Measurements from ENCODE around the gene NEUROG1. TPM values are rescaled to one million over a fixed set of nuclear protein-coding genes. Genes with fewer than 3 reads are reported as not detected.

NEUROG1 gene
- polyA plus RNA-seq, 3 donors, result not detected

DNA sequence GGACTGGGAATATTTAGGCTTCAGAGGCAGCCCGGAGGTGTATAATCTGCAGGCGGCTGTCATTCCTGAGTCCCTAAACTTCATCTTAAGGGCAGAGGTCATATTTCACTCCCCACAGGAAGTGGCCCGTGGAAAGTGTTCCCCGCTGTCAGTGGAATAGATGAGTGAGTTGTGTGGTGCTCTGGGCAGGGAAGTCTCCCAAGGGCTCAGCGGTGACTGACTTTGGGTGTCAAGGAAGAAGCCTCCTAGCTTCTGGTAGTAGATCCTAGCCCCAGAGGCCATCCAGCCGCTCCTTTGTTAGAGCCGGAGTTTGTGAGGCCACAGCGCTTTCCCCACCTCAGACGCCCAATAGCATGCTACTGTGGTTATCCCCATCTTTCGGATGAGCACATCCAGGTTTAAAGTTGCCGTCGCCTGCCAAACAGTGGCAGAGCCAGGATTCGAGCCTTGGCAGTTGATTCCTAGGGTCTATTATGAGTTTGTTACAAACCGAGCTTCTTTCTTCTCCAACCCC lies 44.7 kb downstream of the NEUROG1 start:
- Histone ChIP-seq H3K4me2 (replicated peaks; ENCODE audit: extremely low read depth, low read length, poor library complexity, severe bottlenecking) (peak overlapping the region; percentile 1), H3K9ac (ENCODE audit: insufficient read depth, low read length, poor library complexity, severe bottlenecking) (no peak overlapping the region), H4K20me1 (ENCODE audit: insufficient read depth, low read length) (no peaks in the 10 kb centered on the region), H3K36me3 (replicated peaks in 1 of 2; ENCODE audit: control insufficient read depth in 1 of 2, insufficient read depth in 2 of 2, low read length in 2 of 2) (no peaks in the 10 kb centered on the region), H3K27me3 (ENCODE audit: control insufficient read depth in 2 of 2, insufficient read depth in 2 of 2, low read length in 2 of 2) (peaks cover 63 to 73% of the 10 kb centered on the region in 2 donors), H3K79me2 (ENCODE audit: insufficient read depth, low read length) (no peaks in the 10 kb centered on the region), H3K9me3 (replicated peaks in 1 of 2; ENCODE audit: control insufficient read depth in 1 of 2, insufficient read depth in 1 of 2, low read length in 2 of 2) (peaks cover 0 to 27% of the 10 kb centered on the region in 2 donors), H3K4me1 (ENCODE audit: control insufficient read depth in 1 of 2, insufficient read depth in 2 of 2, low read length in 2 of 2) (peaks cover 44 to 55% of the 10 kb centered on the region in 2 donors), H2AFZ (ENCODE audit: insufficient read depth, low read depth, low read length, poor library complexity, severe bottlenecking) (no peak overlapping the region), H3K27ac (ENCODE audit: low read depth in 1 of 2, low read length in 2 of 2) (no peak overlapping the region), H3K4me3 (replicated peaks in 1 of 3; ENCODE audit: low read depth in 2 of 3, low read length in 3 of 3) (no peak overlapping the region)
- Mint-ChIP-seq H3K27ac (no peak overlapping the region), H3K9me3 (peaks cover 0 to 29% (median 11%) of the 10 kb centered on the region in 7 donors), H3K4me1 (peaks cover 52% of the 10 kb centered on the region), H3K4me3 (peak overlapping the region in 1 of 2 donors; percentile 95), H3K36me3 (peaks cover 2 to 3% of the 10 kb centered on the region in 2 donors), H3K27me3 (ENCODE audit: low read depth in 3 of 3) (peaks cover 69 to 77% (median 75%) of the 10 kb centered on the region in 3 donors)
- TF ChIP-seq CTCF (IDR thresholded peaks at IDR 0.05), result no peak
- no peak for DNase-seq
- WGBS (ENCODE audit: insufficient coverage), result 13% methylated on average over 3 of the region's 14 CpGs
- intact Hi-C loops (cut with micrococcal nuclease), result no loop called here

GRCh38 chr5:135490245-135491037 lies 45.3 kb downstream of the NEUROG1 start:
- H3K9me3 ChIP-seq (replicated peaks in 1 of 2; ENCODE audit: control insufficient read depth in 1 of 2, insufficient read depth in 1 of 2, low read length in 2 of 2), result peaks cover 0 to 27% of the 10 kb centered on the region in 2 donors
- no peak overlapping the region for H3K27ac Mint-ChIP-seq
- peaks cover 53% of the 10 kb centered on the region for H3K4me1 Mint-ChIP-seq
- H3K4me3 Mint-ChIP-seq, result peak overlapping the region in 1 of 2 donors; percentile 95
- peaks cover 2 to 3% of the 10 kb centered on the region in 2 donors for H3K36me3 Mint-ChIP-seq
- H3K27me3 Mint-ChIP-seq (ENCODE audit: low read depth in 3 of 3), result peaks cover 75 to 82% (median 77%) of the 10 kb centered on the region in 3 donors
- H3K79me2 ChIP-seq (ENCODE audit: insufficient read depth, low read length), result no peaks in the 10 kb centered on the region
- peak overlapping the region in 1 of 3 experiments; percentile 16 for H3K4me3 ChIP-seq (replicated peaks in 1 of 3; ENCODE audit: low read depth in 2 of 3, low read length in 3 of 3)
- peak overlapping the region; percentile 31 for H2AFZ ChIP-seq (ENCODE audit: insufficient read depth, low read depth, low read length, poor library complexity, severe bottlenecking)
- no peak for DNase-seq
- peaks cover 63 to 76% of the 10 kb centered on the region in 2 donors for H3K27me3 ChIP-seq (ENCODE audit: control insufficient read depth in 2 of 2, insufficient read depth in 2 of 2, low read length in 2 of 2)
- intact Hi-C loops (cut with micrococcal nuclease), result no loop called here
- 4% methylated on average over 44 of the region's 49 CpGs for WGBS (ENCODE audit: insufficient coverage)
- peaks cover 0 to 29% (median 9%) of the 10 kb centered on the region in 7 donors for H3K9me3 Mint-ChIP-seq
- H3K36me3 ChIP-seq (replicated peaks in 1 of 2; ENCODE audit: control insufficient read depth in 1 of 2, insufficient read depth in 2 of 2, low read length in 2 of 2), result no peaks in the 10 kb centered on the region
- H3K4me1 ChIP-seq (ENCODE audit: control insufficient read depth in 1 of 2, insufficient read depth in 2 of 2, low read length in 2 of 2), result peaks cover 44 to 55% of the 10 kb centered on the region in 2 donors
- H3K9ac ChIP-seq (ENCODE audit: insufficient read depth, low read length, poor library complexity, severe bottlenecking), result no peak overlapping the region
- peak overlapping the region; percentile 55 for H3K4me2 ChIP-seq (replicated peaks; ENCODE audit: extremely low read depth, low read length, poor library complexity, severe bottlenecking)
- no peak overlapping the region for H3K27ac ChIP-seq (ENCODE audit: low read depth in 1 of 2, low read length in 2 of 2)
- no peak for TF ChIP-seq CTCF (IDR thresholded peaks at IDR 0.05)
- H4K20me1 ChIP-seq (ENCODE audit: insufficient read depth, low read length), result no peaks in the 10 kb centered on the region
